Ovary (tissue), 9 donors: Measurements from ENCODE around the gene NDOR1. TPM values are rescaled to one million over a fixed set of nuclear protein-coding genes. Genes with fewer than 3 reads are reported as not detected.

Experiments used
- DNase-seq, 5 donors: peaks; one replicate each; pipeline ENCODE4 v3.0.0-alpha.2; 2019 to 2020
- H3K27ac ChIP-seq, 2 donors: fragments of 200-600 bp; one replicate each; pipeline versions ENCODE4 v1.5.1 to v1.8.0; 2019 to 2022
- H3K27me3 ChIP-seq: fragments of 200-600 bp; one replicate; pipeline ENCODE4 v1.8.0; 2022
- H3K36me3 ChIP-seq: fragments of 200-600 bp; sonication (generic); one replicate; pipeline ENCODE4 v1.5.1; 2019
- H3K4me1 ChIP-seq: one replicate; pipeline ENCODE4 v1.8.1; 2013; ENCODE audit warnings: mild to moderate bottlenecking, moderate library complexity; ENCODE audit not compliant: insufficient read depth
- H3K4me3 ChIP-seq: fragments of 200-600 bp; sonication (generic); one replicate; pipeline ENCODE4 v1.5.1; 2017
- H3K9me3 ChIP-seq, 2 donors: fragments of 200-600 bp in 1 of 2; sonication (generic) in 1 of 2; one replicate each; pipeline versions ENCODE4 v1.5.1 to v1.8.1; 2013 to 2019; ENCODE audit warnings: mild to moderate bottlenecking in 1 of 2, moderate library complexity in 1 of 2
- EP300 ChIP-seq: sonication (generic); formaldehyde crosslinking; IDR thresholded peaks from one replicate; pipeline ENCODE4 v1.6.1; 2017; ENCODE audit warnings: antibody characterized with exemption
- POLR2A ChIP-seq: fragments of 450-650 bp; IDR thresholded peaks from one replicate; pipeline ENCODE4 v1.6.1; 2017; ENCODE audit warnings: antibody characterized with exemption, mild to moderate bottlenecking, moderate library complexity
- WGBS, 3 donors: extraction: QIAGEN DNeasy Blood & Tissue Kit in 1 of 3; methylation state at CpG; one replicate each; pipeline versions ENCODE4 v1.1.5 to v1.1.7; 2013 to 2017; 5-methylcytosine and 5-hydroxymethylcytosine counted together
- intact Hi-C, 4 donors: fragments of 100-400 bp; cut with DNase I; formaldehyde crosslinking; loops; one replicate each; pipeline versions ENCODE4 v1.11.0 to v1.15.1; 2022 to 2023
- polyA plus RNA-seq, 2 donors: library from polyadenylated mRNA; stranded (reverse); fragments of 200-250 nt in 1 of 2; fragments of 350-450 nt in 1 of 2; fragmentation: Illumina TruSeq in 1 of 2; extraction: RNeasy Lipid Tissue Mini Kit (QIAGEN cat#74804) in 1 of 2; gene quantifications; one replicate each; pipeline ENCODE4 v1.2.3, GENCODE V29; 2013 to 2014
- total RNA-seq, 7 donors: library from RNA; depleted of rRNA in 2 of 7; stranded (reverse); fragments of >200 nt in 2 of 7; fragmentation: NEBNext Ultra II Directional in 3 of 7; extraction: Animal tissue kit (Norgen Biotek cat#: 25700) in 3 of 7; gene quantifications; one replicate each; pipeline versions ENCODE4 v1.1.0 to v1.2.4, GENCODE V29; 2016 to 2023
- TF ChIP-seq, protein P1 (sequence below), 3 donors: fragments of 450-650 bp in 2 of 3; fragments of 200-600 bp in 1 of 3; IDR thresholded peaks; one replicate each; pipeline versions ENCODE4 v1.5.1 to v1.8.0; 2016 to 2022; ENCODE audit warnings: antibody characterized with exemption in 3 of 3, mild to moderate bottlenecking in 1 of 3
- donor health status: DM: no; HTN: no; CAD: no; lungs with moderate emphysema.
- donor health status: DM: no; HTN: no; CAD: no.
- donor health status: Bipolar disorder and iron deficiency.
- donor health status: DM: yes; HTN: yes; CAD: no.
- donor health status: DM: no; HTN: no; CAD: no.
- donor health status: DM: yes; HTN: yes; CAD: no.

Gene NDOR1
- total and polyA plus RNA-seq, 9 donors = 1.1 to 15.2 (median 9.0) TPM

DNA sequence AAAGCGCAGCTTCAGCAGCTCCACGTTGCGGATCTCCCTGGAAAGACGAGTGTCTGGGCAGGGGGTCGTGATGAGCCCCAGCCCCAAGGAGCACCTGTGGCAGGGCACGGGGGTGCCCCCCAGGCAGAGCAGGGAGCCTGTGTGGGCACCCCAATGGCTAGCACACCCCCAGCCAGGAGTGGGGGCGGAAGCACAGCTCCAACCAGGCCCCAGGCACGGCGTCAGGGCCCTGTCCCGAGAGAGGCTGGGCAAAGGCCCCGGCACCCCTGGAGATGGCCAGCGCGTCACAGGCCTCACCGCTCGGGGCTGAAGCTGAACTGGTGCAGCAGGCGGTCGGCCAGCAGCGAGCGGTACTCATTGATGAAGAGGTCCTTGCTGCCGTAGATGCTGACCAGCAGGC is 25.0 kb upstream of the NDOR1 start:
- TF ChIP-seq, protein P1, sequence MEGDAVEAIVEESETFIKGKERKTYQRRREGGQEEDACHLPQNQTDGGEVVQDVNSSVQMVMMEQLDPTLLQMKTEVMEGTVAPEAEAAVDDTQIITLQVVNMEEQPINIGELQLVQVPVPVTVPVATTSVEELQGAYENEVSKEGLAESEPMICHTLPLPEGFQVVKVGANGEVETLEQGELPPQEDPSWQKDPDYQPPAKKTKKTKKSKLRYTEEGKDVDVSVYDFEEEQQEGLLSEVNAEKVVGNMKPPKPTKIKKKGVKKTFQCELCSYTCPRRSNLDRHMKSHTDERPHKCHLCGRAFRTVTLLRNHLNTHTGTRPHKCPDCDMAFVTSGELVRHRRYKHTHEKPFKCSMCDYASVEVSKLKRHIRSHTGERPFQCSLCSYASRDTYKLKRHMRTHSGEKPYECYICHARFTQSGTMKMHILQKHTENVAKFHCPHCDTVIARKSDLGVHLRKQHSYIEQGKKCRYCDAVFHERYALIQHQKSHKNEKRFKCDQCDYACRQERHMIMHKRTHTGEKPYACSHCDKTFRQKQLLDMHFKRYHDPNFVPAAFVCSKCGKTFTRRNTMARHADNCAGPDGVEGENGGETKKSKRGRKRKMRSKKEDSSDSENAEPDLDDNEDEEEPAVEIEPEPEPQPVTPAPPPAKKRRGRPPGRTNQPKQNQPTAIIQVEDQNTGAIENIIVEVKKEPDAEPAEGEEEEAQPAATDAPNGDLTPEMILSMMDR (IDR thresholded peaks at IDR 0.05) = no peak
- TF ChIP-seq EP300 (no peak), POLR2A (no peak)
- no peak overlapping the region for H3K27ac ChIP-seq
- no peak for DNase-seq
- 89 to 91% (median 90%) methylated on average over 19 to 20 of the region's 20 CpGs for WGBS, 3 donors
- no peaks in the 10 kb centered on the region for H3K9me3 ChIP-seq
- intact Hi-C loops = no loop called here
- no peaks in the 10 kb centered on the region for H3K27me3 ChIP-seq
- no peaks in the 10 kb centered on the region for H3K4me1 ChIP-seq
- H3K4me3 ChIP-seq = no peak overlapping the region
- no peaks in the 10 kb centered on the region for H3K36me3 ChIP-seq

DNA sequence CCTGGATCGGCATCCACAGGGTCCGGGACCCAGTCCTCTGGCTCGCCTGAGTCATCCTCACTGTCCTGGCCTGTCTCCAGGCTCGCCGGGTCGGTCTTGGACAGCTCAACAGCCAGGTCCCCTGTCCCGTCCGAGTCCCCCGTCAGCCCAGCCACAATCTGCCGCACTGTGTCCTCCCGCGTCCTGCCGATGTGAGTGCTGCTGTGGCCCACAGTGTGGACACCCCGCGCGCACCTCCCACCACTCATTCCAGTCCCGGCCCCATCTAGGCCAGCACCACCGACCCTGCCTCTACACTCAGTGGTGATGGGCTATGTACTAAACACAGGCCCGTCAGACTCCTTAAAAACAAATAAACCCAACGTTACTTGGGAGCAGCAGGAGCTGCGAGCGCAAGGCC is 23.8 kb upstream of the NDOR1 start:
- DNase-seq = no peak
- TF ChIP-seq, protein P1 (IDR thresholded peaks at IDR 0.05) = no peak
- TF ChIP-seq EP300 (no peak), POLR2A (no peak)
- no peaks in the 10 kb centered on the region for H3K9me3 ChIP-seq
- H3K4me1 ChIP-seq = peaks cover 2% of the 10 kb centered on the region
- WGBS, 3 donors = 86 to 92% (median 91%) methylated on average over 21 to 22 of the region's 22 CpGs
- H3K4me3 ChIP-seq = no peak overlapping the region
- no peaks in the 10 kb centered on the region for H3K27me3 ChIP-seq
- H3K27ac ChIP-seq = no peak overlapping the region
- intact Hi-C loops = no loop called here
- no peaks in the 10 kb centered on the region for H3K36me3 ChIP-seq

DNA sequence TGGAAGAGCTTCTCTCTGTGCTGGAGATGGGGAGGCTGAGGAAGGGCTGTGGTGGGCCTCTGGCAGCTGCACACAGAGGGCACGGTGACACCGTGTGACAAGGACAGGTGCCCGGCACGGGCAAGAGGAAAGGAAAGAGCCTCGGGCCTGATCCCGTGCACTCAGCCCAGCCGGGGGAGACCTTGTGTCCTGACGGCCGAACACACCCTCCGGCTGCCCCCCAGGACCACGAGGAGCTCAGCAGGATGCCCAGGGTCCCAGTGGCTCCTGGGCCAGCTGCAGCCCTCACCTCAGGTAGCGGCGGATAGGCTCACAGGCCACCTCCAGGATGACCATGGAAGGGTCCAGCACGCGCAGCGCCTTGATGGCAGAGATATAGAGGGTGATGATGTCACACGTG is 22.7 kb upstream of the NDOR1 start:
- Histone ChIP-seq H3K4me1 (peaks cover 11% of the 10 kb centered on the region), H3K9me3 (no peaks in the 10 kb centered on the region), H3K36me3 (no peaks in the 10 kb centered on the region), H3K27me3 (no peaks in the 10 kb centered on the region), H3K4me3 (no peak overlapping the region), H3K27ac (no peak overlapping the region)
- intact Hi-C loops = no loop called here
- no peak for DNase-seq
- 82 to 94% (median 88%) methylated on average over 17 of the region's 17 CpGs for WGBS, 3 donors
- TF ChIP-seq, protein P1 (IDR thresholded peaks at IDR 0.05) = no peak

DNA sequence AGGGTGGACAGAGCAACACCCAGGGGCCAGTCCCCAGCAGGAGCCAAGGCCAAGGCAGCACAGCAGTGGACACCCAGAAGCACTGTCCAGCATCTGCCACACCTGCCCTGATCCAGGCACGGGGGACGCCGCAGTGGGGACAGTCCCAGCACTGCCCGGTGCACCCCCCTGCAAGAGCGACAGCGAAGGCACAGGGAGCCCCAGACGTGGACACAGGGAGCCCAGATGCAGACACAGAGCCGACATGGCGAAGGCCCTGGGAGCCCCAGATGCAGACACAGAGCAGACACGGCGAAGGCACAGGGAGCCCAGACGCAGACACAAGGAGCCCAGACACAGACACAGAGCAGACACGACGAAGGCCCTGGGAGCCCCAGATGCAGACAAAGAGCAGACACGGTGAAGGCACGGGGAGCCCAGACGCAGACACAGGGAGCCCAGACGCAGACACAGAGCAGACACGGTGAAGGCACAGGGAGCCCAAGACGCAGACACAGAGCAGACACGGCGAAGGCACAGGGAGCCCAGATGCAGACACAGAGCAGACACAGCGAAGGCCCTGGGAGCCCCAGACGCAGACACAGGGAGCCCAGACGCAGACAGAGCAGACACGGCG is 21.4 kb upstream of the NDOR1 start:
- no peak overlapping the region for H3K27ac ChIP-seq
- no peaks in the 10 kb centered on the region for H3K27me3 ChIP-seq
- WGBS, 3 donors = 90 to 93% (median 92%) methylated on average over 27 of the region's 27 CpGs
- peaks cover 11% of the 10 kb centered on the region for H3K4me1 ChIP-seq
- TF ChIP-seq POLR2A (no peak), EP300 (no peak)
- TF ChIP-seq, protein P1 (IDR thresholded peaks at IDR 0.05) = no peak
- intact Hi-C loops = no loop called here
- H3K4me3 ChIP-seq = no peak overlapping the region
- no peak for DNase-seq
- H3K36me3 ChIP-seq = no peaks in the 10 kb centered on the region
- no peaks in the 10 kb centered on the region for H3K9me3 ChIP-seq
